GM08714 (cell line): ENCODE data around the gene OR52N2.
A peak's percentile ranks its signal among the peaks of the same experiment; 100 is the strongest.

Experiments
- H3K4me3 ChIP-seq: fragments of 200-500 bp; sonication (Bioruptor generic); 2 replicates; pipeline ENCODE4 v1.5.1; 2014; ENCODE audit warnings: mild to moderate bottlenecking, low read length, inconsistent platforms
- ZNF274 ChIP-seq: IDR thresholded peaks from 2 replicates; pipeline ENCODE4 v1.6.1; 2012; ENCODE audit warnings: mild to moderate bottlenecking, low read depth, low read length

The OR52N2 gene

GRCh38 chr11:5808500-5809121, at the start of gene OR52N2:
Gene OR52N2, plus strand, starts transcription at chr11:5808924. Its CDS starts 11,412 bp downstream, at chr11:5820336.
- H3K4me3 ChIP-seq: peak within 1 kb of the TSS; percentile 56; the same call in 1 of the 2 replicates
- no peak for TF ChIP-seq ZNF274

GRCh38 chr11:5767056-5767455, 41.7 kb upstream of the OR52N2 start:
- no peak overlapping the region for H3K4me3 ChIP-seq
- no peak for TF ChIP-seq ZNF274

GRCh38 chr11:5783255-5783654, 25.5 kb upstream of the OR52N2 start, which contains the start of gene OR52N5:
Gene OR52N5, minus strand, starts transcription at chr11:5783355. Its CDS starts 4,721 bp downstream, at chr11:5778634.
- TF ChIP-seq ZNF274: no peak
- H3K4me3 ChIP-seq: no peak within 1 kb of the TSS

GRCh38 chr11:5791165-5791564, 17.6 kb upstream of the OR52N2 start, which contains the start of gene OR52N1:
Gene OR52N1, minus strand, starts transcription at chr11:5791265. Its CDS starts 2,449 bp downstream, at chr11:5788816.
- TF ChIP-seq ZNF274: no peak
- H3K4me3 ChIP-seq: no peak within 1 kb of the TSS

- no peak overlapping the region for H3K4me3 ChIP-seq
- TF ChIP-seq ZNF274: no peak
Observed at GRCh38 chr11:5796541-5796940, 12.2 kb upstream of the OR52N2 start.

- no peak overlapping the region for H3K4me3 ChIP-seq
- no peak for TF ChIP-seq ZNF274
Observed at GRCh38 chr11:5803982-5804381, 4.7 kb upstream of the OR52N2 start.

- TF ChIP-seq ZNF274: no peak
- H3K4me3 ChIP-seq: no peak overlapping the region
Observed at GRCh38 chr11:5807580-5807979, 1.1 kb upstream of the OR52N2 start.

GRCh38 chr11:5809122-5809519, 397 bp downstream of the OR52N2 start:
- peak overlapping the region; percentile 56; the same call in 1 of the 2 replicates for H3K4me3 ChIP-seq

GRCh38 chr11:5809905-5810795, 1.4 kb downstream of the OR52N2 start:
- no peak overlapping the region for H3K4me3 ChIP-seq
- TF ChIP-seq ZNF274: no peak

More at GRCh38 chr11:5809122-5809519, 397 bp downstream of the OR52N2 start:
- TF ChIP-seq ZNF274: no peak

- H3K4me3 ChIP-seq: no peak overlapping the region
- TF ChIP-seq ZNF274: no peak
Observed at GRCh38 chr11:5815534-5815933, 6.8 kb downstream of the OR52N2 start.

GRCh38 chr11:5818245-5818886, 9.6 kb downstream of the OR52N2 start:
- TF ChIP-seq ZNF274: no peak
- H3K4me3 ChIP-seq: no peak overlapping the region

- TF ChIP-seq ZNF274: no peak
- no peak overlapping the region for H3K4me3 ChIP-seq
Observed at GRCh38 chr11:5831196-5831829, 22.6 kb downstream of the OR52N2 start.

GRCh38 chr11:5833446-5833845, 24.7 kb downstream of the OR52N2 start:
- no peak for TF ChIP-seq ZNF274
- no peak overlapping the region for H3K4me3 ChIP-seq

GRCh38 chr11:5837695-5838094, 29.0 kb downstream of the OR52N2 start:
- no peak overlapping the region for H3K4me3 ChIP-seq
- no peak for TF ChIP-seq ZNF274

GRCh38 chr11:5841797-5842196, 33.1 kb downstream of the OR52N2 start, which contains the start of gene OR52E6:
Gene OR52E6, minus strand, starts transcription at chr11:5841897. Its CDS starts 0 bp downstream, at chr11:5841897.
- TF ChIP-seq ZNF274: no peak
- no peak within 1 kb of the TSS for H3K4me3 ChIP-seq
